Progenitor cell of endocrine pancreas (in vitro differentiated cells): ENCODE measurements around the gene SLC5A11. TPM values are rescaled to one million over a fixed set of nuclear protein-coding genes. Genes with fewer than 3 reads are reported as not detected.

ENCODE experiments used
- DNase-seq: peaks from one replicate; pipeline ENCODE4 v3.0.0; 2021; ENCODE audit warnings: low spot score; ENCODE audit not compliant: unreplicated experiment
- H3K27ac Mint-ChIP-seq: 2 replicates; pipeline ENCODE4 v1.8.0; 2021; ENCODE audit warnings: mild to moderate bottlenecking, moderate library complexity, mixed read lengths
- H3K27me3 Mint-ChIP-seq: 2 replicates; pipeline ENCODE4 v1.8.0; 2021; ENCODE audit warnings: mixed read lengths
- H3K36me3 Mint-ChIP-seq: 2 replicates; pipeline ENCODE4 v1.8.0; 2022; ENCODE audit warnings: mixed read lengths; ENCODE audit not compliant: insufficient read depth
- H3K4me1 Mint-ChIP-seq: 2 replicates; pipeline ENCODE4 v1.8.0; 2021; ENCODE audit warnings: low read depth, mixed read lengths
- H3K4me3 Mint-ChIP-seq: 2 replicates; pipeline ENCODE4 v1.8.0; 2021; ENCODE audit warnings: low read depth, mild to moderate bottlenecking, moderate library complexity, mixed read lengths
- H3K9me3 Mint-ChIP-seq: 2 replicates; pipeline ENCODE4 v1.8.0; 2021; ENCODE audit warnings: low read depth, mixed read lengths
- CTCF ChIP-seq: fragments of 200-600 bp; sonication (generic); IDR thresholded peaks from one replicate; pipeline ENCODE4 v1.5.0; 2021; ENCODE audit warnings: antibody characterized with exemption, mild to moderate bottlenecking; ENCODE audit not compliant: unreplicated experiment
- total RNA-seq: library from RNA; stranded (reverse); gene quantifications from 2 replicates; pipeline ENCODE4 v1.2.1, GENCODE V29; 2021

Gene SLC5A11
- total RNA-seq, 1 donor from 2014 or later = 0.38 TPM

DNA sequence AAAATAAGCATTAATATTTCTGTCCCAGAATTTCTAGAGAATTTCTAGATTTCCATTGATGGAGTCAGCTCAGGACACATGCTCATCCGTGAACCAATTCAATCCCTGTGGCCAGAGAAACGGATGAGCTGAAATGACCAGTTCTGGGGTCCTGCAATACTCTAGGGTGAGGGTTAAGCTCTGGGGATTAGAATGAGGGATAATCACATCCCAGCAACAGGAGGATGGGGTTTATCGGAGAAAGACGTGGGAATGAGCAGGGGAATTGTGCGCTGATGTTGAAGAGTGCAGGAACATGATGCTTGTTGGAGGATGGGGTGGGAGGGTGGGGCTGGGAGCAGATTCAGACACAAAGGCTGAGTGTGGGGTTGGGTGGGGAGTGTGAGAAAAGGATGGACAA lies 64.1 kb downstream of the SLC5A11 start:
- TF ChIP-seq CTCF = no peak
- no peaks in the 10 kb centered on the region for H3K4me1 Mint-ChIP-seq
- no peaks in the 10 kb centered on the region for H3K27me3 Mint-ChIP-seq
- H3K9me3 Mint-ChIP-seq = no peaks in the 10 kb centered on the region
- no peak overlapping the region for H3K27ac Mint-ChIP-seq
- peaks cover under 1% of the 10 kb centered on the region for H3K36me3 Mint-ChIP-seq
- no peak for DNase-seq
- no peak overlapping the region for H3K4me3 Mint-ChIP-seq

GRCh38 chr16:24915019-24915418 lies 69.3 kb downstream of the SLC5A11 start:
- no peak for DNase-seq
- no peak overlapping the region for H3K27ac Mint-ChIP-seq
- TF ChIP-seq CTCF = no peak
- no peaks in the 10 kb centered on the region for H3K9me3 Mint-ChIP-seq
- H3K36me3 Mint-ChIP-seq = peaks cover 15% of the 10 kb centered on the region
- H3K4me3 Mint-ChIP-seq = no peak overlapping the region
- H3K27me3 Mint-ChIP-seq = no peaks in the 10 kb centered on the region
- no peaks in the 10 kb centered on the region for H3K4me1 Mint-ChIP-seq

DNA sequence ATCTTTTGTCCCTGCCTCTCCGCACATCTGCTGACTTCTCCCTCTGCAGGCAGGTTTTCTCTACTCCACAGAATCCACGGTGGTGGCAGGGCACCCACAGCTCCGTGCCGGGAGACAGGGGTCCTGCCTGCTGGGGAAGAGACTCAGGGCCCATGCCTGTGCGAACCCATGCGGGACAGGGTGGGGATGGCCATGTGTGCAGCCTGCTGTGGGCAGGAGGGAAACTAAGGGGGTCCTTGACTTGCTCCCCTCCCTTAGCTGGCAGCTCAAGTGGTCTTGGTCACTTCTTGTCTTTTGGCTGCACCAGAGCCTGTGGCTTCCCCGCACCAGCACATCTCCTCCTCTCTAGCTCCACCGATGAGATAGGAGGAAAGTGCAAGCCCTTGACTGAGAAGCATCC lies 69.8 kb downstream of the SLC5A11 start:
- Mint-ChIP-seq H3K9me3 (no peaks in the 10 kb centered on the region), H3K27ac (no peak overlapping the region), H3K4me1 (no peaks in the 10 kb centered on the region), H3K36me3 (peaks cover 15% of the 10 kb centered on the region), H3K27me3 (no peaks in the 10 kb centered on the region), H3K4me3 (no peak overlapping the region)
- DNase-seq = no peak
- TF ChIP-seq CTCF = no peak

- Mint-ChIP-seq H3K9me3 (no peaks in the 10 kb centered on the region), H3K27me3 (no peaks in the 10 kb centered on the region), H3K4me3 (no peak overlapping the region), H3K4me1 (no peaks in the 10 kb centered on the region), H3K36me3 (peaks cover 27% of the 10 kb centered on the region), H3K27ac (no peak overlapping the region)
- no peak for TF ChIP-seq CTCF
- no peak for DNase-seq
Measured at GRCh38 chr16:24917236-24917635, 71.5 kb downstream of the SLC5A11 start.

DNA sequence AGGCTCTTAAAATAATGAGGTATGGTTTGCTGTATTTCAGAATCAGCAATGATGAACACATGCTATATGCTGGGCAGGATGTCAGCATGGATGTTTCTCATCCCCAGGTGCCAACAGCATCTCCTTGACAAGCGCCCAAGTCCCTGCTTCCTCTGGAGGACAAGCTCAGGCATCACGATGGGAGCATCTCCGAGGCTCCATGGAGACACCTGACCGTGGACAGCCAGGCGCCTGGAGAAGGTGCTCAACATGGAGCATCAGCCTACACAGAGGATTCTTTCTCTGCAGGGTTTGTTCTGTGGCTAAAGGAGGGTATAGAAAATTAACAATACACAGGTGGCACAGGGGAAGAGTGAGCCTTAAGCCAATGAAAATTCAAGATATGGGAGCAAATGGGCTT lies 72.1 kb downstream of the SLC5A11 start:
- H3K27ac Mint-ChIP-seq = no peak overlapping the region

More for the DNA sequence above, 72.1 kb downstream of the SLC5A11 start:
- DNase-seq = no peak
- Mint-ChIP-seq H3K4me3 (no peak overlapping the region), H3K4me1 (no peaks in the 10 kb centered on the region), H3K9me3 (no peaks in the 10 kb centered on the region), H3K36me3 (peaks cover 28% of the 10 kb centered on the region), H3K27me3 (no peaks in the 10 kb centered on the region)
- no peak for TF ChIP-seq CTCF
